ENCODE measurements around the gene DLGAP1.

Gene DLGAP1

GRCh38 chr18:3848316-3848715 is 606.8 kb downstream of the DLGAP1 start:
- no peak for DNase-seq

DNA sequence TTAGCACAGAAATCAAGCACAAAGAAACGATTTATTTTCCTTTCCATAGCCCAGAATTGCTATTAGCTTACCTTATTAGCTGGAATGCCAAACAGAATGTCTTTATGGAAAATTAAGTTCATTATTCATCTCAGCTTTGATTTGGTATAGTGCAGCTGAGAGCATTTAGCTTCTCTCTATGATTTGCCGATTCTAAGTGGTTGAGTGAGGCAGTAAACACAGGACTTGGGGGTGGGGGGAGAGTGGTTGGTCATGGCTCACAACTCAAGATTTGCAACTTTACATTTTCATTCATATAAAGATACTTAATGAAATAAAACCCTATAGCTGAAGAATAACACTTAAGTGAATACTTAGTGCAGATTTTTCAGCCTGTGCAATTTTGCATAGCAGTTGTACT is 609.9 kb downstream of the DLGAP1 start:
- DNase-seq = no peak

DNA sequence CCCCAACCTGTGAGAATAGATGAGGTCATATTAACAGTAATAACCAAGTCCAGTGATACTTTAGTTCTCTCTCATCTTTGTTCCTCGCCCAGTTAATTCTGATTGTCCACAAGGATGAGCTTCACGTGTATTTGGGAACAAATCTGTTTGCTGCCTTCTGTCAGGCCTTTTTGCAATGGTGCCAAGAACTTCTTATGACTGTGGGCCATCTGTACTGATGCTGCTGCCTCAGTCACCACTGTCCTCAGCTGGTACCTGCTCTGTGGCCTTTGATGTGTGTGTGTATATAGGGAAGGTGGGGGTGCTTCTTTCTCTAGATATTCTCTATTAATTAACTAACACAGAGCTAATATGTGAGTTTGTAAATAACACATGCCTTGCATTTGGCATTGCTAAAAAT is 612.3 kb downstream of the DLGAP1 start:
- DNase-seq = no peak

- DNase-seq = no peak
These were observed 614.3 kb downstream of the DLGAP1 start for GRCh38 chr18:3840766-3841165.

GRCh38 chr18:3839581-3839981 is 615.5 kb downstream of the DLGAP1 start:
- DNase-seq = no peak

GRCh38 chr18:3836483-3837335 is 618.4 kb downstream of the DLGAP1 start:
- DNase-seq = no peak

DNA sequence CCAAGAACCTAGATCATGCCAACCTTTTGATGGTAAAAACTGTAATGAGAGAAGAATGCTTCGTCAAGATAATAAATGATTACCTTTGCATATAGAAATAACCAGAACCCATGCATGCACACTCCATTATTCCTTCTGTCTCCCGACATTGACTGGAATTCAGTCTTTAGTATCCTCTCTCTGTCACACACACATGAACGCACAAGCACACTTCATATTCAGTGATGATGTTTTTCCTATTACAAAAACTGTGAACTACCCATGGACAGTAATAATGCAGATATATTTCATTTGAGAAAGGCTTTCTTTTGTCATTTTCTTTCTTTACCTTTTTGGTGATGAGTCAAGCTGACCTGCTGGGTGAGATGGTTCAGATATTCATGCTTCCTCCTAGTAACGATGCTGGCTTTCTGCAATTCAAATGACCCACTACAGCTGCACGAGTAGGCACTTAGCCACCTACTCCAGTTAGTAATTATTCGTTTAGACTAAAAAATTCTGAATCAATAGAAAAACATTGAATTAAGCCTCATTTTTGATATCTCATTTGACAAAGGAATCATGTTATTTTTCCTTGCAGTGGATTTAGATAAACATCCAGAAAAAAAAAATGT is 623.0 kb downstream of the DLGAP1 start:
- no peak for DNase-seq

DNA sequence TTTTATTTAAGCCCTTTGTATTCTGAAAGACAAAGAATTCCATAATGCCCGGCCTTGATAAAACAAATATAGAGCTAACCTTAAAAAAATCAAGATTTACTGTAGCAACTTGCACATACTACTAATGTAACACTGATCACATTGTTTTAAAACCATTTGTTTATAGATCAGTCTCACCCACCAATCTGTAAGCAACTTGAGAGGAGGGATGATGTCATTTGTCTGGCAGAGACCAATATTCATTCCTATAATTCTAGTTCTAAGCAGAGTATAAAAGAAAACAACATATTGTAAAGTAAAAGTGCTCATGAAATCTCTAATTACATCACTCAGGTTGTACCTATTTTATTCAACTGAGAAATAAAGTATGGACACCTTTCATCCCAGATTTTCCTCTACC is 624.5 kb downstream of the DLGAP1 start:
- DNase-seq = no peak

DNA sequence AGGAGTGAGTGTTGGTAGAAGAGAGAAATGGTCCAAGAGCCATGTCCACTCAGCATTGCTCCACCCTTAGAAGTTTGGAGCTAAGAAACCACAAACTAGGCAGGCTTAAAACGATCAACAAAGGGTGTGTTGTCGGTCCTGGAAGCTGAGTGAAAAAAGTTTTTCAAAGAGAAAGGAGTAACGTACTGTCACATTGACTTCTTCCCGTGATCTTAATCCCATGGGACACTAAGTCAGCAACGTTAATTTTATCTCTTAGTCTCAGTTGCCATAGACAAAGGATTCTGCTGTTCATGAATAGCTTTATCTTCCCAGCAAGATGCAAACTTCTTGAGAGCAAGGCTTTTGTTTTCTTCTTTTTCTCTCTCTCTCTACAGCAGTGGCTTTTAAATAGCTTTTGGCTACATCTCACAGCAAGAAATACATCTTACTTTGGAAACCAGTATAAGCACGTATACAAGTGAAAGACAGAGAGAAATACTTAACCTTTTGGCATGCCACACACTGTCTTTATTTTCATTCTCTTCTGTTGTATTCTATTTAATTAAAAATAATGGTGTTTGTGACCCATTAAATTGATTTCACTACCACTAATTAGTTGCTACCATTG is 627.8 kb downstream of the DLGAP1 start:
- DNase-seq = no peak

DNA sequence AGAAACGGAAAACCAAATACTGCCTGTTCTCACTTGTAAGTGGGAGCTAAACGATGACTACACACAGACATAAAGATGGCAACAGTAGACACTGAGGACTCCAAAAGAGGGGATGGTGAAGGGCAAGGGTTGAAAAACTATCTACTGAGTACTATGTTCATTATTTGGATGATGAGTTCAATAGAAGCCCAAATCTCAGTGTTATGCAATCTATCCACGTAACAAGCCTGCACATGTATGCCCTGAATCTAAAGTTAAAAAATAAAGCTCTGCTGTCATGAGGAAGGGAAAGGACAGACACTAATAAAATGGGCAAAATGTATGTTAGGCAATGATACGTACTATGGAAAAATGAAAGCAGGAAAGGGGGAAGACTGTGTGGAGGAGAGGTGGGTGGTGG is 629.1 kb downstream of the DLGAP1 start:
- no peak for DNase-seq

DNA sequence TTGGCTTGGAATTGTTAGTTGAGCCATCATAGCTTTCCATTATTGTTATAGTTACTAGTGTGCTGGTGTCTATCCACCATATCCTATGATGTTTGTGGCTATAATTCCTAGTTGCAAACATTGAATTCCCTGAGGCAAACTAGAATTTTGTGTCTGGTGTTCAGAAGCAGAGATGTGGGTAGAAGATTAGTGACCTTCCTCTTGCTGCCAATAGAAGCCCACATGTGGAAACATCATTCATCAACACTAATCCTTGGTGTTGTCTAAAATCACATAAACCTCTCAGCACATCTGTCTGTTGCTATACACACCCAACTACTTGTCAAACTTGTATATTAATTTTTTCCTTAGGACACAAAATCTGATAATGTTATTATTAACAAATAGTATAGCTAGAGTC is 631.0 kb downstream of the DLGAP1 start:
- no peak for DNase-seq

DNA sequence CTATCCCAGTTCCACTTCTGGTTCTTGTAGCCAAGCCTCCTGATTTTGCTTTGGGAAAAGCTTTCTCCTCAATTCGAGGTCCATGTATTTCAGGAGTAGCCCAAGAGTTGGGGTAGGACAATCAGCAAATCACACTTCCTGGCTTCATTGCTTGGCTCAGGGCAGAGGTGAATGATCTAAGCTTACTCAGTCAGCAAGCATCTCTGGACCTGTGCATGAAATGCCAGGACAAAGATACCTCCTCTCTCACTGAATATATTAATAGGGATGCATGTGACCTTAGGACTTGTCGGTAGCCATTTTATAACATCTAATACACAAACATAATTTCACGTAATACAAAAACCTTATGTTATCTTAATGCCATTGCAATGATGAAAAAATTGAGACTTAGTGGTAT is 632.0 kb downstream of the DLGAP1 start:
- DNase-seq = no peak

DNA sequence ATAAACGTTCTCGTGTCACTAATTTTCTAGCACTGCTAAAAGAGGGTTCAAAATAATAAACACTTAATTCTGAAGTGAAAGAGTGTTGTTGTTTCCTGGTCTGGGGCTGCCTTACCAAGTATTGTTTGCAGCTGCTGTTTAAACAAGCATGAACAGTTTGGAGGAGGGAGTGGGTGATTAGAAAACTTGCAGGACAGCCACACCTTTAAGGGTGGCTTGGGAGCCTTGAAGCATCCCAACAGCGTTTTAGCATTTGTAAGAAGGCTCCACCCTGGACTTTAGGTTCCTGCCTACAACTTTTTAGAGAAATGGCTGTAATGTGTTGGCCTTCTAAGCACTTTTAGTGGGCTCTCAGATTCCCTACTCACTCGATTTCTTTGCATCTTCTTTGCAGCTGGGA is 633.6 kb downstream of the DLGAP1 start:
- DNase-seq = no peak

DNA sequence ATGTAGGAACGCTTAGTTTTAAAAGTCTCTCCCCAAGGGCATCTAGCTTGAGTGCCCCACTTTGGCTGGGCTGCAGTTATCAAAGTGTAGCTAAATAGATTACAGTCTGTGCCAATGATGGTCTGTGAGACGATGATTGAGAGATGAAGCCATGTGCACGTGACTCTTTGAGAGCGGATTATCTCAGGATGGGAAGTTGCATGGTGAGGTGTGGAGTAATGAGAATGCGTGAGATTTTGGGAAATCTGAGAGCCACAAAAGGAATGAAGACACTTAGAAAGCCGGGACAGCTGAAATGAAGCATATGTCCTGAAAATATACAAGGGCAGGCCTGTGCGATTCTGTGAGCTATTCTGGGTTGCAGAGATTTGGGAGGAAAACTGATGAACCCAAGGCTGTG is 635.1 kb downstream of the DLGAP1 start:
- no peak for DNase-seq

DNA sequence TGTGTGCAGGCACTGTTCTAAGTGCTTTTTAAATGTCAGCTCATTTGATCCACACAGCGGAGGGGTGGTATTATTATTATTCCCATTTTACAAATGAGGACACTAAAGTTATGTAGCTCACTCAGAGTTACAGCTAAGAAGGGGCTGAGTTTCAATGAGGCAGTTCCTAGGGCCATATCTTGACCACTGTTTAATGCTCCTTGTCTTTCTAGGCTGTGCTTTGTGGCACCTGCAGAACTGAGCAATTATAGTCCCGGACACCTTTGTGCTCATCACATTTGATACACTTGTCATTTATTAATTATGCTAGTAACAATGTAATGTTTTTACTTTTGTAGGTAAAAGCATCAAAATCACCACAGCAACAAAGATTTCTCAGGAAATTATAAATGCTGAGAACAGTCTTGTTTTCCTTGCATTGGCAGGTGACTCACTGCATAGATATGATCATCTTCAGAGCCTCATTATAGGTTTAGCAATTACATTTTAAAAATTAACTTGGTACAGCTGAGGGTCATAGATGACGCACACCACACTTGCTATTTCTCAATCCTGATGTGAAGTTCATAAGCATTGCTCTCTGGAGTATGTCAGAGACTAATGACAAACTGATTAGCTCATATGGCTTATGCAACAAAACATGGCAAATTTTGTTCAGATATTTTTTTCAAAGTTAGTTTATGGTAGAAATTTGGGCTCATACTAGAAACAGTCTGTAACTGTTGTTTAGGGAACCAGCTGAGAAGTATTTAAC is 638.3 kb downstream of the DLGAP1 start:
- no peak for DNase-seq

- no peak for DNase-seq
These were observed 639.1 kb downstream of the DLGAP1 start for GRCh38 chr18:3815991-3816390.

GRCh38 chr18:3814816-3815215 is 640.3 kb downstream of the DLGAP1 start:
- DNase-seq = no peak

GRCh38 chr18:3810296-3810695 is 644.8 kb downstream of the DLGAP1 start:
- DNase-seq = no peak

GRCh38 chr18:3808985-3809780 is 645.9 kb downstream of the DLGAP1 start:
- DNase-seq = no peak

GRCh38 chr18:3806656-3807055 is 648.5 kb downstream of the DLGAP1 start:
- no peak for DNase-seq

DNA sequence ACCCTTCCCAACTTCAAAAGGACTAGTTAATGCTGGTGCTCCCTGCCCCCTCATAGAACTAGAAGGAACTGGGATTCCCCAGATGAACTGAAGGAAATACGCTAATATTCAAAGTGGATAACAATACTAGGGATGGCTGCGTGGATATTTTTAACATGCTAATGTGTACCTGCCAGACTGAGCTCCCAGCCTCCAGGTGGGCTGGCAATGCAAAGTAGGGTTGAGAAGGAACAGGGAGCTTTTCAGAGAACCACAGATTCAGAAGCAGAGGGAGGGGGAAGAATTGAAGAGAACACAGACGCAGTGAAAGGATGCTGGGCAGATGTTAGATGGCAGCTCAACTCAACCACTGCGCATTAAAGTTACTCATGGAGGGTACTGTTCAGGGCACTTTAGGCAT is 650.8 kb downstream of the DLGAP1 start:
- no peak for DNase-seq

- no peak for DNase-seq
These were observed 651.8 kb downstream of the DLGAP1 start for GRCh38 chr18:3803350-3803749.

DNA sequence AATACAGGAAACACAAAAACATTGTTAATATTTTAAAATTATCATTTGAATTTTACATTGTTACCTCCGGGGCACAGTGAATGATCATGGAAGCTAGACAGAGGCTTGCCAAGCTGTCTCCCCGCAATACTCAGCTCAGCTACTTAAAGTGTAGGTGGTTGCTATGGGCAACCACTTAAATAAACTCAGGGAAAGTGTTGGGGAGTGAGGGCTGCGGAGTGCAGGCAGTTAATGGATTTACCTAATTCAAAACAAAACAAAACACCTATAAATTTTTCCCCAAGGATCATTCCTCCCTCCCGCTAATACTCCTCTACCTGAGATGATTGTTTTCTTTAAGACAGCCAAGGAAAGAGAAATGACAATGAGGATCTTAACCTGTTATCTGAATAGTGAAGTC is 655.6 kb downstream of the DLGAP1 start:
- no peak for DNase-seq
